Trophoblast cell (in vitro differentiated cells and primary cell): ENCODE measurements around the gene GJA4.

Source experiments
- DNase-seq, 2 donors: peaks; one replicate each; pipeline ENCODE4 v3.0.0-alpha.2; 2016
- H2AFZ ChIP-seq: 2 replicates; pipeline ENCODE4 v1.6.1; 2013; ENCODE audit warnings: low read length, moderate library complexity, mild to moderate bottlenecking; ENCODE audit not compliant: insufficient read depth, poor library complexity
- H2AK5ac ChIP-seq: 2 replicates; pipeline ENCODE4 v1.6.1; 2013; ENCODE audit warnings: mild to moderate bottlenecking, low read length
- H2BK120ac ChIP-seq: 2 replicates; pipeline ENCODE4 v1.6.1; 2013; ENCODE audit warnings: low read length, mild to moderate bottlenecking, moderate library complexity; ENCODE audit not compliant: insufficient read depth, poor library complexity
- H2BK12ac ChIP-seq: 2 replicates; pipeline ENCODE4 v1.6.1; 2013; ENCODE audit warnings: mild to moderate bottlenecking, low read length, moderate library complexity
- H2BK5ac ChIP-seq: 2 replicates; pipeline ENCODE4 v1.6.1; 2013; ENCODE audit warnings: low read length, low read depth, moderate library complexity, mild to moderate bottlenecking; ENCODE audit not compliant: poor library complexity
- H3K14ac ChIP-seq: 2 replicates; pipeline ENCODE4 v1.6.1; 2013; ENCODE audit warnings: mild to moderate bottlenecking, low read length
- H3K18ac ChIP-seq: 2 replicates; pipeline ENCODE4 v1.6.1; 2013; ENCODE audit warnings: mild to moderate bottlenecking, low read length
- H3K23ac ChIP-seq: 2 replicates; pipeline ENCODE4 v1.6.1; 2013; ENCODE audit warnings: low read length
- H3K27ac ChIP-seq: 2 replicates; pipeline ENCODE4 v1.5.1; 2013; ENCODE audit warnings: low read depth, mild to moderate bottlenecking, inconsistent platforms, low read length, moderate library complexity
- H3K27me3 ChIP-seq: 2 replicates; pipeline ENCODE4 v1.6.1; 2013; ENCODE audit warnings: inconsistent platforms, mild to moderate bottlenecking, low read length, moderate library complexity; ENCODE audit not compliant: insufficient read depth
- H3K36me3 ChIP-seq, 2 experiments: 1 replicate in 1 of 2; 2 replicates in 1 of 2; pipeline ENCODE4 v1.6.1; 2013; ENCODE audit warnings: low read length in 2 of 2, mild to moderate bottlenecking in 2 of 2, moderate library complexity in 1 of 2; ENCODE audit not compliant: insufficient read depth in 2 of 2, control insufficient read depth in 1 of 2
- H3K4ac ChIP-seq: 2 replicates; pipeline ENCODE4 v1.6.1; 2013; ENCODE audit warnings: low read depth, mild to moderate bottlenecking, low read length, moderate library complexity
- H3K4me1 ChIP-seq, 2 experiments: 1 replicate in 1 of 2; 2 replicates in 1 of 2; pipeline ENCODE4 v1.6.1; 2013; ENCODE audit warnings: low read length in 2 of 2, mild to moderate bottlenecking in 2 of 2, moderate library complexity in 1 of 2; ENCODE audit not compliant: insufficient read depth in 2 of 2, control insufficient read depth in 1 of 2
- H3K4me2 ChIP-seq: 2 replicates; pipeline ENCODE4 v1.6.1; 2013; ENCODE audit warnings: inconsistent platforms, mild to moderate bottlenecking, low read length, moderate library complexity
- H3K4me3 ChIP-seq: 2 replicates; pipeline ENCODE4 v1.5.1; 2013; ENCODE audit warnings: mild to moderate bottlenecking, low read depth, low read length, inconsistent platforms
- H3K79me1 ChIP-seq: one replicate; pipeline ENCODE4 v1.6.1; 2013; ENCODE audit warnings: low read length
- H3K79me2 ChIP-seq: 2 replicates; pipeline ENCODE4 v1.6.1; 2013; ENCODE audit warnings: low read length, mild to moderate bottlenecking; ENCODE audit not compliant: control insufficient read depth, insufficient read depth, poor library complexity
- H3K9ac ChIP-seq: 2 replicates; pipeline ENCODE4 v1.6.1; 2013; ENCODE audit warnings: mild to moderate bottlenecking, low read length
- H3K9me3 ChIP-seq: 2 replicates; pipeline ENCODE4 v1.6.1; 2013; ENCODE audit warnings: low read depth, mild to moderate bottlenecking, control low read depth, inconsistent platforms, low read length; ENCODE audit not compliant: insufficient read depth
- H4K12ac ChIP-seq: 2 replicates; pipeline ENCODE4 v1.6.1; 2013; ENCODE audit warnings: low read depth, mild to moderate bottlenecking, low read length, moderate library complexity
- H4K8ac ChIP-seq: 2 replicates; pipeline ENCODE4 v1.6.1; 2013; ENCODE audit warnings: low read depth, mild to moderate bottlenecking, low read length, moderate library complexity
- H4K91ac ChIP-seq: one replicate; pipeline ENCODE4 v1.6.1; 2013; ENCODE audit warnings: low read depth, mild to moderate bottlenecking, low read length, moderate library complexity
- WGBS: extraction: QIAGEN DNeasy Blood & Tissue Kit; methylation state at CpG from one replicate; pipeline ENCODE4 v1.1.7; 2013; ENCODE audit warnings: missing lambda C conversion rate; ENCODE audit not compliant: insufficient read length, insufficient coverage; ENCODE audit errors: extremely low coverage; 5-methylcytosine and 5-hydroxymethylcytosine counted together

GJA4 gene

GRCh38 chr1:34779526-34779925, 13.3 kb upstream of the GJA4 start:
- H2BK5ac ChIP-seq: no peak overlapping the region
- no CpG with 5 or more reads among the region's 5 CpGs for WGBS
- no peak overlapping the region for H4K8ac ChIP-seq

GRCh38 chr1:34779962-34780361, 12.8 kb upstream of the GJA4 start:
- Histone ChIP-seq H2AFZ (no peak overlapping the region), H3K79me2 (no peaks in the 10 kb centered on the region), H4K12ac (no peak overlapping the region), H3K4me3 (no peak overlapping the region), H3K27me3 (peaks cover 4% of the 10 kb centered on the region), H3K4me1 (peaks cover 11 to 13% of the 10 kb centered on the region in 2 experiments), H3K9me3 (peaks cover 2% of the 10 kb centered on the region), H3K18ac (no peak overlapping the region), H3K4ac (no peak overlapping the region), H3K4me2 (no peak overlapping the region), H3K9ac (no peak overlapping the region), H2BK12ac (no peak overlapping the region), H3K27ac (no peak overlapping the region), H2BK5ac (no peak overlapping the region), H3K14ac (no peak overlapping the region), H3K36me3 (no peaks in the 10 kb centered on the region), H2AK5ac (no peak overlapping the region), H4K91ac (no peak overlapping the region), H4K8ac (no peak overlapping the region), H3K23ac (no peak overlapping the region), H2BK120ac (no peak overlapping the region), H3K79me1 (no peaks in the 10 kb centered on the region)
- no peak for DNase-seq
- no CpG with 5 or more reads among the region's 5 CpGs for WGBS

More at GRCh38 chr1:34779526-34779925, 13.3 kb upstream of the GJA4 start:
- H3K9me3 ChIP-seq: peaks cover 2% of the 10 kb centered on the region
- no peak overlapping the region for H4K91ac ChIP-seq
- H2AK5ac ChIP-seq: no peak overlapping the region
- H2BK12ac ChIP-seq: no peak overlapping the region
- no peak overlapping the region for H2AFZ ChIP-seq
- no peaks in the 10 kb centered on the region for H3K79me2 ChIP-seq
- no peak overlapping the region for H3K4me3 ChIP-seq
- no peak overlapping the region for H3K4me2 ChIP-seq
- DNase-seq: peak in 1 of 2 donors; percentile 28
- H4K12ac ChIP-seq: no peak overlapping the region
- no peak overlapping the region for H3K18ac ChIP-seq
- H3K27me3 ChIP-seq: peaks cover 4% of the 10 kb centered on the region
- no peak overlapping the region for H3K14ac ChIP-seq
- no peak overlapping the region for H3K9ac ChIP-seq
- no peak overlapping the region for H3K4ac ChIP-seq
- H2BK120ac ChIP-seq: no peak overlapping the region
- peaks cover 11 to 13% of the 10 kb centered on the region in 2 experiments for H3K4me1 ChIP-seq
- no peaks in the 10 kb centered on the region for H3K36me3 ChIP-seq
- no peaks in the 10 kb centered on the region for H3K79me1 ChIP-seq
- H3K23ac ChIP-seq: no peak overlapping the region
- no peak overlapping the region for H3K27ac ChIP-seq

GRCh38 chr1:34780528-34780927, 12.3 kb upstream of the GJA4 start:
- no CpG with 5 or more reads among the region's 2 CpGs for whole genome bisulfite sequencing
- peaks cover 4% of the 10 kb centered on the region for H3K27me3 ChIP-seq
- no peak overlapping the region for H3K9ac ChIP-seq
- no peaks in the 10 kb centered on the region for H3K79me2 ChIP-seq
- peaks cover 2% of the 10 kb centered on the region for H3K9me3 ChIP-seq
- H3K4me2 ChIP-seq: no peak overlapping the region
- H4K91ac ChIP-seq: no peak overlapping the region
- no peak overlapping the region for H2BK12ac ChIP-seq
- DNase-seq: no peak
- no peak overlapping the region for H3K23ac ChIP-seq
- H3K4ac ChIP-seq: no peak overlapping the region
- H4K12ac ChIP-seq: no peak overlapping the region
- no peak overlapping the region for H2AFZ ChIP-seq
- no peak overlapping the region for H3K27ac ChIP-seq
- H2BK5ac ChIP-seq: no peak overlapping the region
- peaks cover 11 to 13% of the 10 kb centered on the region in 2 experiments for H3K4me1 ChIP-seq
- no peaks in the 10 kb centered on the region for H3K36me3 ChIP-seq
- no peaks in the 10 kb centered on the region for H3K79me1 ChIP-seq
- no peak overlapping the region for H2AK5ac ChIP-seq
- H4K8ac ChIP-seq: no peak overlapping the region
- H3K4me3 ChIP-seq: no peak overlapping the region
- H3K14ac ChIP-seq: no peak overlapping the region
- no peak overlapping the region for H2BK120ac ChIP-seq
- H3K18ac ChIP-seq: no peak overlapping the region

- Histone ChIP-seq H2BK12ac (no peak within 1 kb of the TSS), H3K27me3 (peaks cover 4% of the 10 kb centered on the region), H3K4me1 (peaks cover 11 to 13% of the 10 kb centered on the region in 2 experiments), H3K27ac (no peak within 1 kb of the TSS), H3K4ac (no peak within 1 kb of the TSS), H3K36me3 (no peaks in the 10 kb centered on the region), H3K14ac (no peak within 1 kb of the TSS), H3K4me2 (peak within 1 kb of the TSS; percentile 60), H4K8ac (no peak within 1 kb of the TSS), H3K79me1 (no peaks in the 10 kb centered on the region), H2AK5ac (no peak within 1 kb of the TSS), H3K79me2 (no peaks in the 10 kb centered on the region), H3K4me3 (peak within 1 kb of the TSS; percentile 31), H2BK120ac (no peak within 1 kb of the TSS), H4K91ac (no peak within 1 kb of the TSS), H3K9ac (no peak within 1 kb of the TSS), H4K12ac (no peak within 1 kb of the TSS), H2BK5ac (no peak within 1 kb of the TSS), H3K23ac (no peak within 1 kb of the TSS), H3K18ac (no peak within 1 kb of the TSS), H3K9me3 (peaks cover 2% of the 10 kb centered on the region), H2AFZ (peak within 1 kb of the TSS; percentile 12)
- WGBS: no CpG with 5 or more reads among the region's 62 CpGs
- peak in 1 of 2 donors; percentile 19 for DNase-seq
Measured at GRCh38 chr1:34781071-34781843, 11.5 kb upstream of the GJA4 start, which contains the start of gene GJB3. TSS of gene GJB3 (plus strand) at chr1:34781214. CDS start at chr1:34784763, 3,549 bp downstream.
